GM08714 (cell line): ENCODE results near the gene CD34.
A peak's percentile ranks its signal among the peaks of the same experiment; 100 is the strongest.

ENCODE experiments used
- H3K4me3 ChIP-seq: fragments of 200-500 bp; sonication (Bioruptor generic); 2 replicates; pipeline ENCODE4 v1.5.1; 2014; ENCODE audit warnings: mild to moderate bottlenecking, low read length, inconsistent platforms
- ZNF274 ChIP-seq: IDR thresholded peaks from 2 replicates; pipeline ENCODE4 v1.6.1; 2012; ENCODE audit warnings: mild to moderate bottlenecking, low read depth, low read length

CD34 gene

DNA sequence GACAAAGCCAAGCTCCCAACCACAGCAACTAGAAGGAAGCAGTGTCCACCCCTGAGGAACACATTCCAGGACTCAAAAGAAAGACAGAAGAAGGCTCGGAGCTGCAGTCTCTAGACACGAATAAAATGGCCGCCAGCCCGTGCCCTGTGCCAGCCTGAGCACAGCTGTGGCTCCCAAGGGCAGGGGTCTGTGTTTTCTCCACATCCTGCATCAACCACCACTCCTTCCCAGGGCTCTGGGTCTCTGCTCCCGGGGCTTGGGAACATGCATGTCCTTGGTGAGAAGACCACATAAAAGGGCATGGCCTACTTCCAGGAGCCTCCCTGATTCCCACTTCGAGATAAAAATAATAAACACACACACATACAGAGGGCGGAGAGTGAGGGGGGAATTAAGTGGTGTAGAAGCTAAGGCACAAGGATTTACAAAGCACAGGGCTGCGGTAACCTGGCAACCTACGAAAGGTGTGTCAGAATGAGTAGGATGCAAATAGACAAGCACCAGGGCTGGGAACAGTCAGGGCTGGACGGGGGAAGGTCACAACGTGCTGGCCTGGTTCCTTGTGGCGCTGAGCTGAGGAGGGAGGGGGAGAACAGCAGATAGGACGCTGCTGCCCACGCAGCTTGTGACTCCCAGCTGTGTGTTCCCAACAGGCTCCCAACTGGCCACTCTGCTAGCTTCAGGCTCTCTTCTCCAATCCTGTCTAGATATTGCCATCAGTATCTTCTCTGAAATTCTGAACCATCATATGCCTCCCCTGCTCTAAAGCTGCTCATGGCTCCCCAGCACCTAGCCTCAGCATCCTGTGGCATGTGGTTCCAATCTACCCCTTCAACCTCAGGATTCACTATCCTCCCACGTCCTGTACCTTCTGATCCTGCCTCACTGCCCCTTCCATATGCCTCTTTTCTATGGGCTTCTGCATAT lies 72.5 kb downstream of the CD34 start:
- no peak overlapping the region for H3K4me3 ChIP-seq
- TF ChIP-seq ZNF274, result no peak

DNA sequence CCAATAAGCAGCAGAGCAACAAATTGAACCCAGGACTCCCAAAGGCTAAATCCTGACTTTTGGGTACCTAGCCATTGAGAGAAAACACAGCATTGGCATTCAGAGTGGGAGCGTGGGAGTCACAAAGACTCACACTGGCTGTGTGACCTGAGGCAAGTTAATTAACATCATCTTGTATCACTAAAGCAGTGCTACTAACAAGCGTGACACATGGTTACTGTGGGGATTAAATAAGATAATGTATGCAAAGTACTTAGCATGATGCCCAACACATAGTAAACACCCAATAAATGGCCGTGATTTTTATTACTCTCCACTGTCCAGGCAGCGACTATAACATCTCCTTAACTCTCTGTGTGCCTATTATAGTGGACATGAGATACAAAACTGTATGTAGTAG lies 73.3 kb downstream of the CD34 start:
- TF ChIP-seq ZNF274, result no peak
- H3K4me3 ChIP-seq, result no peak overlapping the region

DNA sequence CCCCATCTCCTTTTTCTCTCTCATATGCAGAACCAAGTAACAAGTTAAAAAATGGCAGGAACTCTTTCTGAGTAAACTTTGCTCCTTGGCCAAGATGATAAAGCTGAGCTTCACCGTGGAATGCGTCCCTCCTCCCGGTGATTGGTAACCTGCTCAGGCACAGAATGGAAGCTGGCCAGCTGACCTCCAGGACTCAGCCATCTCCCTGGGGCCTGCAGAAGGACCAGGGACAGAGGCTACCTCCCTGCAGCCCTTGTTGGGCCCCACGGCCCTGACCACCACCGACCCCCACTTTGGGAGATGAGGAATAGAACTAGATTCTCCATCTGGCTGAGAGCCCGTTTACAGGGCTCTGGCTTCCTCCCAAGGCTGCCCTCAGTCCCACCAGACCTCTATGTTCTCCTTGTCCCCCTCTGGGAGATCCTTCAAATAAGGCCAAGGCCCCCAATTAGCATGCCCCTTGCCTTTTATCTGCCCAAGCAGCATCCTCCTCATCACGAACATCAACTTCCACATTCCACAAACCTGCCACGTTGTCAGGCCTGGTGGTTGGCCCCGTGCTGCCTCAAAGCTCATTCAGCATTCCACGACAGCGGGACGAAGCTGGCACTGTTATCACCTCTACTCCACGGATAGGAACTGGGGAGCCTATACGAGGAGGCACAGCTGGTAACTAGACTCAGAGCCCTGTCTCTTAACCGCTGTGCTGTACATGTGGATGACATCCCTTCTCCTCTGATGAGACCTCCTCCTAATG lies 74.2 kb downstream of the CD34 start:
- H3K4me3 ChIP-seq, result no peak overlapping the region
- no peak for TF ChIP-seq ZNF274

DNA sequence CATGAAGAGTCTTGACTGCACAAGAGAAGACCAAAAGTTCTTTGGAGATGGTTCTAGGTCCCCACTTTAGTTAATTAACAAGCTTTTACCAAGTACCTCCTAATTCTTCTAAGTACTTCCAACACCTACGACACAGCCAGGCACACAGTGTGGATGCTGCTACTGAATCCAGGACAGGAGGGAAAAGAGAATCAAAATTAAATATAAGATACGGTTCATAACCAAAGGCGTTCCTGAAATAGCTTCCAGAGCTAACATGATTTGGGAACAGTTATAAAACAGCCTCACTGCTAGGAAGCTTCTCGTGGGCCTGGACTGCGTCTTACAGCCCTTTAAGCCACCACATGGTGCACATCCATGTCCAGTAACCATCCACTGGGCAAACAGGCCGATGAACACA lies 75.0 kb downstream of the CD34 start:
- TF ChIP-seq ZNF274, result no peak
- no peak overlapping the region for H3K4me3 ChIP-seq

DNA sequence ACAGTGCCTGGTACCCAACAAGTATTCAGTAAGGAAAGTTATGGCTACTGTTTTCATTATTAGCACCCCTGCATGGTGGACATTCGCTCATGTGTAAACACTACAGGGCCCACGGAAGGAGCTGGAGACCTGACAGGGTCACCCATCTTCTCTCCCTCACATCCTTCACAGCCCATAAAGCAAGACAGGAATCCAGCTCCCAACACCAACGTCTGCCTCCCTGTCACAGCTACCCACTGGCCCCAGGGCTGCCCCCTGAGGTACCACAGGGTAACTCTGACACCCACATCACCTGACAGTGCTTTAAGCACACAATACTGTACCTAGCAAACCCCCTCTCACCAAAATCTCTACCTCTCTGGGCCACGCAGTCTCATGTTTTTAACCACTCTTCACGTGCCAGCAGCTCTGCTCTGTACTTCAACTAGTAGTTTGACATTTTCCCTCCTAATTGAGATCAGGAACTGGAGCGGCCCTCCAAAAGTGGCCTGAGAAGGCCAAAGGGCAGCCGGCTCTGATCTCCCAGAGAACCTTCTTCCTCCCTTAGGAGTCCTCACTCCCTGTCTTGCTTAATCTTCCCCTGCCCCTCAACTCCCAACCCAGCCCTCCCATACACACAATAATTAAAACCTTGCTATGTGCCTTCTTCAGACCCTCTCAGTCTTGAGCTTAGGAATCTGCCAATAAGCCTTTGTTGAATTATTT lies 76.8 kb downstream of the CD34 start:
- H3K4me3 ChIP-seq, result no peak overlapping the region
- TF ChIP-seq ZNF274, result no peak

DNA sequence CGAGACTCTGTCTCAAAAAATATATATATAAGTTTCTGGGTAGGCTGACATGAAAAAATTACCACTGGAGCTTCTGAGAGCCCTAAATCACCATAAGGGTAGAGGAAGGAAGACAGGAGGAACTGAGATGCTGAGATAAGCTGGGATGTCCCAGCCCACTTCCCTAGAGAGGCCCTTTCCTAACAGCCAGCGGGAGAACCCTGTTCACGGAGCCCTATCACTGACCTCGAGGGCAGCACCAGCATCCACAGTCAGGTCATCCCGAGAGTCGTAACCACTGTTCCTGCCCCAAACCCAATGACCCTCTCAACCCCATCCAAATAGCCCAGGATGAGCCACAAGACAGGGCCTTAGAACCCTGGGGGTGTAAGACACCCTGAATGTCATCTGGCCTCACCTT lies 77.5 kb downstream of the CD34 start:
- TF ChIP-seq ZNF274, result no peak
- H3K4me3 ChIP-seq, result no peak overlapping the region

DNA sequence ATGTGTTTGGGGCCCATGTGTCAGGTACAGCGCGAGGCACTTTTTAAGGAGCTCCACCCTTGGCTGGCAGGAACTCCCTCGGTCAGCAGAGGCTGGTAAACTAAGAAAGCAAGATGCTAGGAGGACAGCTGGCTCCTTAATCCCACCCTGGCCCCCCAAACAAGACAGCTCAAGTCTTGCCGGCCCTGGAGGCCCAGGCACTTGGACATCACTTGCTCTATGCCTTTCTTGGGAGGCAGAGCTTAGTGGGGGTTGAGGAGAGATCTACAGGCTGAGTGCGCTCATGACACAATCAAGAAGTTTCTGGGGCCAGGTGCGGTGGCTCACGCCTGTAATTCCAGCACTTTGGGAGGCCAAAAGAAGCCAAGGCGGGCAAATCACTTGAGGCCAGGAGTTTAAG lies 78.1 kb downstream of the CD34 start:
- no peak for TF ChIP-seq ZNF274
- no peak overlapping the region for H3K4me3 ChIP-seq

DNA sequence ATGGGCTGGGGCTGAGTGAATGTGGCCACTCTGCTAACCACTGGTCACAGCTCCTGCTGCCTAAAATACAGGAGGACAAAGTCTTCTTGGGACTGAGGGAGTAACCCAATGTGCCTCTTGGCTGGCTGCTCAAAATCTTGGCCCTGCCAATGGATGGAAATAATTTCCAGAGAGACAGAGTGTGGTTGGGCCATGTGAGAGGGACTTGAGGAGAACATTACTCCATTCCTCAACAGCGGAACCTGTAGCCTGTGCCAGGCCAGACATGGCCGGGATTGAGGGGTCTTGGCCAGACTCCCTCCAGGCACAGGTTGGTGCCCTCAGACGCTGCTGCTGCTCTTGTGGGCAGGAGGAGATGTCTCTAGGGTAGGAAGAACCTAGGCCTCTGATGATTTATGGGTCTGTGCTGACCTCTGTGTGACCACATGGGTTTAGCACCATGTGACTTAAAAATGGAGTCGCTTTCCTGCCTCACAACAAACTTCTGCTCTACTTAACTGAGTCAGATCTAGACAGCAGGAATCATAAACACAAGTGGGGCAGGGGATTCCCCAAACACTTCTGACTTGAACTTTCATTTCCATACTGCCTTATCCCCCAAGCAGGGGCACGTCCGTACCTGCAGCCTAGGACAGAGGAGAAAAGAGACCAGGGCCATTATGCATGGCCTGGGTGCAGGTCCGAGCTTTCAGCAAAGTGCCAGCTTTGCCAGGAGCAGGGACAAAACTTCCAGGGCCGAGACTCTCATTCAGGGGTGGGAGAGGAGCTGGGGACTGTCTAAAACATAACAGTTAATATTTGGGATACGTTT lies 79.2 kb downstream of the CD34 start:
- no peak for TF ChIP-seq ZNF274
- peak overlapping the region; percentile 13; the same call in 1 of the 2 replicates for H3K4me3 ChIP-seq
